Measurements from ENCODE around the gene GRB10.

GRB10 gene

DNA sequence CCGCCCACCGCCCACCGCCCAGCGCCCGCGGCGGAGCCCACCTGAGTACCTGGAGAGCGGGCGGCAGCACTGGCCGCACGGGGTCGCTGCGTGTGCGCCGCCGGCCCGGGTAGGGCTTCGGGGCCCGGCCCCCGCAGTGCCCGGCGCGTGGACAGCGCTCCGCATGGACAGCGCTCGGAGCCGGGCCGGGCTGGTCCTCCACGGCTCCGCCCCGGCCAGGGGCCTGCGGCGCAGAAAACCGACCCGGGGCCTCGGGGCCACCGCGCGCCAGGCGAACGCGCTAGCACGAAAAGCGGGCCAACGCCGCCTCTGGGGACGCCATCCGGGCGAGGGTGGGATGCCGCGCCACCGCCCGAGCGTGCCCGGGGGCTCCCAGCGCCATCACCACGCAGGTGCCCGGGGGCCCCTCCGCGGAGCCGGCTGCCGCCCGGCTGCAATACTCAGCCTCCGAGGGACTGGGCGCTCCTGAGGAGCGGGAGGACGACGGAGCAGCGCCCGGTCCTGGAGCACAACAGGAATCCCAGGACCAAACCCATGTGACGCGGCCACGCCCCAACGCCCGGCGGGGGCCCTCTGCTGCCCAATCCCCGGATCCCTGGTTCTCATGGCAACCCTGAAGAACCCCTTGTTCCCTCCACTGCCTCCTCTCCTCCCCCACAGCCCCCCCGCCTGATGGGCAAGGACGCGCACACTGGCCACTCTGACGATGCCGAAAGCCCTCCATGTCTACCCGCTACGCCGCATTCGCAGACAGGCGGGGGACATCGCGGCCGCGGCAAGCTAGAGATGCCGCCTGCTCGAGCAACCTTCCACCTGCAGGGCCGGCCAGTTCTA is at the start of gene GRB10:
Gene GRB10, minus strand, starts transcription at position 522 of the 834 bp plus-strand sequence. CDS start 50,574 bp downstream, outside the sequence.
- peak in 1 of 6 experiments; percentile 30 for DNase-seq

DNA sequence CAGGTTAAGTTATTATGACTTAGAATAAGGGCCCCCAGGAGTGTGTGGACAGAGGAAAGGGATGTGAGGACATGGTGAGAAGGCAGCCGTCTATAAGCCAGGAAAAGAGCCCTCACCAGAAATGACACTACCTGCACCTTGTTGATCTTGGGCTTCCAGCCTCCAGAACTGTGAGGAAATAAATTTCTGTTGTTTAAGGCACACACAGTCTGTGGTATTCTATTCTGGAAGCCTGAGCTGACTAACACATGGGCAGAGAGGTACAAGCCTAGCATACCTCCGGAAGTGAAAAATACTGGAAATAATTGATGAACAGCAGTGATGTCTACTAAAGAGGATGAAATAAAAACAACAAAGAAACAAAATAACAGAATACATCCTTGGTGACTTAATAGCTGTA is 46.1 kb upstream of the GRB10 start:
- DNase-seq: no peak

DNA sequence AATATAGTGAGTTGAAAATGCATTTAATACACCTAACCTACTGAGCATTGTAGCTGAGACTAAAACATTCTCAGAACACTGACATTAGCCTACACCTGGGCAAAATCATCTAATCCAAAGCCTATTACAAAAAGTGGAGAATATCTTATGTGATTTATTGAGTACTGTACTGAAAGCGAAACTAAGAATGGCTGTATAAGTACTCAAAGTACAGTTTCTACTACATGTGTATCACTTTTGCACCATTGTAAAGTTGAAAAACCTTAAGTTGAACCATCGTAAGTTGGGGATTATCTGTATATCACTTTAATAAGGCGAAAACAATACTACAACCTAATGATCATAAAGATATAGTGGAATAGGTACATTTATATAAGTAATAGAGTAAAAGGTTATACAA is 45.4 kb upstream of the GRB10 start:
- DNase-seq: no peak

DNA sequence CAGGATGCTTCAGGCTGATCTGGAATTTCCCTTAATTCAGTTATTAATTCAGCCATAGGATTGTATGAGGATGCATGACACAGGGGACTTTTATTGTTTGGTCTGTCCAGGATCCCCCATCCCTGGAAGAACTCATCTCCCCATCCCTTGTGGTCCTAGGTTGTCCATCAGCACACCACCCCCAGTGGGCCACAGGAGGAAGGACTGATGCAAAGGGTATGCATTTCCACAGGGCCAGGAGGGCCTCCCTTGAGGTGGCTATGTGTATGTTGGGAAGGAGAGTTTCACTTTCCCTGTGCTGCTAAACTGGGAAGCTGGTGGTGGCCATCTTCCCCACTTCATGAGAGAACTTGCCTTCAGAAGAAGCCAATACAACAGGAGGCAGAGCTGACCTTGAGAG is 44.6 kb upstream of the GRB10 start:
- DNase-seq: no peak

DNA sequence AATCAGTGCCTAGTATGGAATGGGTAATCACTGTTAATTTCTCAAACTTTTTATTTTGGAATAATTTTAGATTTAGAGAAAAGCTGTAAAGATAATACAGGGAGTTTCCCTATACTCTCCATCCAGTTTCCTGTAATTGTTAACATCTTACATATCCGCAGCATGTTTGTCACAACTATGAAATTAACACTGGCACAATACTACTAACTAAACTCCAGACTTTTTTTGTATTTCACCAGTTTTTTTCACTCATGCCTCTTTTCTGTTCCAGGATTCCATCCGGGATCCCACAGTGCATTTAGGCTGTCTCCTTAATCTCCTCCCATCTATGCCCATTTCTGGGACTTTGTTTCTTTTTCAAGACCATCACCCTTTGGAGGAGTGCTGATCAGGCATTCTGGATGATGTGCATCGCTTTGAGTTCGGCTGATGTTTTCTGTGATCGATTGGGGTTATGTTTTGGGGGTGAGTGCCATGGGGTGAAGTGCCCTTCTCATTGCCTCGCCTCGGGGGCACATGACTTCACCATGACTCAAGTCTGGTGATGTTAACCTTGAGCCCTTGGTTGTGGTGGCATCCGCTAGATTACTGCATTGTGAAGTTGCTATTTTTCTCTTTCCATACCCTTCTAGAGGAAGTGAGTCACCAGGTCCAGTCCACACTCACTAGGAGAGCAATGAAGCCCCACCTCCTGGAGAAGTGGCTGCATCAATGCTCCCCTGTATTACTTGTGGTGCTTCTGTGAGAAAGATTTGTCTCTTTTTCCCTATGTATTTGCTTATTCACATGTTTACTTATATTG is 43.9 kb upstream of the GRB10 start:
- no peak for DNase-seq

DNA sequence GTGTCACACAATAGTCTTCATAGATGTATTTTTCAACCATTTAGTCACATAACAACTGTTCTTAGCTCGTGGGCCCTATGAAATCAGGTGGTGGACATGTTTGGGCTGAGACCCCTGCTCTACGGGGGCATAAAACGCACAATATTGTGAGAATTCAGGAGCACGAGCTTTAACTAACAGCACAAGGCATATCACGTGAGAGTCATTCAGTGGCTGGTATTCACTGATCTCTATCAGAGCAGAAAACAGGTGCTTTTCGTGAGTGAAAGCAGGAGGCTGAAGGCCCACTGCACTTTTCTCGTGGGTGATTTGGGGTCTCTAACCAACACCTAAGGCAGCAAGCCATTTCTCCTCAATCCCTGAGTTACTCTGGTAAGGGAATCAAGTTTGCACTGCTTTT is 42.8 kb upstream of the GRB10 start:
- no peak for DNase-seq

DNA sequence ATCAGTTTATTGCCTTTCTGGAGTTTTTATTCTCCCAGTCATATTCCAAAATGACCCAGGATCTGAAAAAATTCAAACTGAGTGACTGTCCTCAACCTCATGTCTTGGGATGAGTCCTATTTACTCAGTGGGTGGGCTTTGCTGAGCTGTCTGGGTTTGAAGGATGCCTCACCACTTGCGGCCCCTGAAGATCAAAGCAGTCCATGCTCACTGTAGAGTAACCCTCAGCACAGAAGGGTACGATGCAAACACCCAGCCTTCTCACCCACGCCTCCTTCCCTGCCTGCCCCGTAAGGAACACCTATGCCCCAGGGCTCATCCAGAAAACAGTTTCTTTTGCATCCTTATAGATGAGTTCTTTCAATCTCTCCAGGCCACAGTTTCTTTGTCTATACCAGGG is 42.2 kb upstream of the GRB10 start:
- no peak for DNase-seq

DNA sequence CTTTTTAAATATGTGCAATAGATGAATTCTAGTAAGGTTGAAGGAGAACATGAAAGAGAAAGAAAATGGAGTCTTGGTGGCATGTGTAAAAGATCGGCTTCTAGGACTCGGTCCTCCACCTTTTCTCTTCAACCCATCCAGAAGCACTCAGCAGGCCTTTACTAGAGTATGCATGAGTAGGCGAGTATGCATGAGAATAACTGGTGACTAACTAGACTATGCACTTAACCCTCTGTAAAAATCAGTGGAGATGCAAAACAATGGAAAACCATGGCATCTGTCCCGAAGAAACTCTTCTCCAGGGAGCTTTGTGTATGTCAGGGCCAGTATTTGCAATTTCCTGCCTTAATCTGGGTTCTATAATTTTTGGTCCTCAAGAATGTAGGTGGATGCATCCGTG is 40.0 kb upstream of the GRB10 start:
- no peak for DNase-seq

DNA sequence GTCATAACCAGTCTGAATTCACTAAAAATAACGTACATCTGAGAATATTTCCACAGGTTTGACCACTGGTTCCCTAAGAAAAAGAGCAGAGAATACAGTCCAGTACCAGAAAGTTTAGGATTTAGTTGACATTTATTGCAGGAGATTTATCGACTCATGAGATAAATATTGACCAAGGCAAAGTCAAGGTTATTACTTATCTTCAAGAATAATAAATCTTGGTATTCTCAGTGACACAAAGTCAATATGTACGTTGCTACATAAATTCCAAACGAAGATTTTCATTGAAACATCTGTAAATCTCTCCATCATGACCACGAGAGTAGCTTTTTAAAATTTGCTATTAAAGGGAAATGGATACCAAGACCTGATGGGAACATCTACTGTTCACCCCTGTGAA is 39.4 kb upstream of the GRB10 start:
- no peak for DNase-seq

DNA sequence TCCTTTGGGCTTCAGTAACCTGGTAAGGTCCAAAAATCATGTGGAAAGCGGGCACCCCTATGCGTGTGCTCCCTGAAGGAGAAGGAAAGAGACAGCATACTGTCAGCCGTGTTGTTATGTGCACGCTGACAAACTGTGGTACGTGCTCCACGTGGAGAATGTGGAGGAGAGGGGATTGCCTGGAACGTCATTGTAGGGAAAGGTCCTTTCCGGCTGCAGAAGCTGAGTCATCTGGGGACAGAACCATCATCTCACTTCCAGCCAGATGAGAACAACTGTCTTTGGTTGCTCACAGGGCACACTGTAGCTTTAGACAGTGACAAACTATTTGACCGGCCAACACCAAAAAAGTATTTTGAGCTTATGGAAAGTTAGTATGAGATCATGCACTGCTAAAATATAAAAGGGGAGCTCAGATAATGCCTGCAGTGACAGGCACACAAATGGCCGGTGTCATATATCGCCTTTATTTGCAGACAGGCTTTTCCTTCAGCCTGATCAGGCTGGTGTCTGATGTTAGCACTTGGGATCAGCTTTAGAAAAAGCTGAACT is 38.8 kb upstream of the GRB10 start:
- DNase-seq: no peak

DNA sequence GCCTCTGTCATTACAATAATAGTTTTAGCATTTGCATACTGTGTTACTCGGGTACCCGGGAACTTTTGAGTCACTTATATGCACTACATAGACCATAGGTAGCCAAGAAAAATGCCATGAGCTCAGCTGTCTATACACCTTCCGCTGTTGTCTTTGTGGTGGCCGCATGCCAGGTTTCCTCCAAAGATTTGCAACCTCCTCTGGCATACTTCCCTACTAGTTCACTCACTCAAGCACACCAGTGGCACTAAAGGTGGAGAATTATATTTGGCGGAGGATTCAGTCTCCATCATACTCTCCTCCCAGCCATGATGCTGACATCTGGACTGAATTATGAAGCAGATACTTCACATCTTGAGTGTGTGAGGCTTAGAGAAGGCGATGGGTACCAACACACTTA is 35.6 kb upstream of the GRB10 start:
- DNase-seq: no peak

DNA sequence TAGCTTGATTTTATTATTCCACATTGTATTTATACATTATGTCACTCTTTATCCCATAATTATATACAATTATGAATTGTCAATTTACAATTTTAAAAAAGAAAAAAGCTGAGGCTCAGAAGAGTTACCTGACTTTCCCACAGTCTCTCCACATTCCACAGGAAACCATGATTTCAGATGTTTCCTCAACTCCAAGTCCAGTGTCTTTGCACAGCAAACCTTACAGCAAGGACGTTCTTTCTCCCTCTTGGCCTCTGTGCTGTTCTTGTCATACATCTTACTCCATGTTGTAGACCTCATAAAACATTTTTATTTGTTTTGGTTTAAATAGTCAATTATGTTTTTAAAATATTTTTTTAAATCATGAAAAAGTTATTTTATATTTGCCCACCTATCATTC is 34.9 kb upstream of the GRB10 start:
- DNase-seq: no peak

DNA sequence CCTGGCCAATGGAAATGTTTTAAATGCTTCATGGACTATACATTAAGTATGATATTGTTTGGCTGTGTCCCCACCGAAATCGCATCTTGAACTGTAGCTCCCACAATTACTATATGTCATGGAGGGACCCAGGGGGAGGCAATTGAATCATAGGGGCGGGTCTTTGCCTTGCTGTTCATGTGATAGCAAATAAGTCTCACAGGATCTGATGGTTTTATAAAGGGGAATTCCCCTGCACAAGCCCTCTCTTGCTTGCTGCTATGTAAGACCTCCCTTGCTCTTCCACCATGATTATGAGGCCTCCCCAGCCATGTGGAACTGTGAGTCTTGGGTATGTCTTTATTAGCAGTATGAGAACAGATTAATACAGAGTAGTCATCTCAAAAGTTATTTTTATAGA is 32.4 kb upstream of the GRB10 start:
- DNase-seq: no peak

DNA sequence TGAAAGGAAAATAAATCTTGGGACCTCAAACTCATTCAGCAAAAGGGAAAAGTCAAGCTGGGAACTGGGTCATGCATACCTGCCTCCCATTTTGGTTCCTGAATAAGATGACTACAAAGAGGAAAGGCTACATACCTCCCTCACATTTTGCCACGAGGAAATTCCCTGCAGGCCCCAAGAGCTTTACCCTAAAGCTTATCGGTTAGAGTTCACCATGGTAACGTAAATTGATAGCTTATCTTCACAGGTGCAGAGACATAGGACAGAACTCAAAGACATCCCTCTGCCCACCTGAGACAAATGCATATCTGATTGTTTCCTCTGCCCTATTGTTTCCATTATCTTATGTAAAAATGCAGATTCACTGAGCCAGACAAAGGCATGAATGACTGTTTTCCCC is 31.5 kb upstream of the GRB10 start:
- no peak for DNase-seq

DNA sequence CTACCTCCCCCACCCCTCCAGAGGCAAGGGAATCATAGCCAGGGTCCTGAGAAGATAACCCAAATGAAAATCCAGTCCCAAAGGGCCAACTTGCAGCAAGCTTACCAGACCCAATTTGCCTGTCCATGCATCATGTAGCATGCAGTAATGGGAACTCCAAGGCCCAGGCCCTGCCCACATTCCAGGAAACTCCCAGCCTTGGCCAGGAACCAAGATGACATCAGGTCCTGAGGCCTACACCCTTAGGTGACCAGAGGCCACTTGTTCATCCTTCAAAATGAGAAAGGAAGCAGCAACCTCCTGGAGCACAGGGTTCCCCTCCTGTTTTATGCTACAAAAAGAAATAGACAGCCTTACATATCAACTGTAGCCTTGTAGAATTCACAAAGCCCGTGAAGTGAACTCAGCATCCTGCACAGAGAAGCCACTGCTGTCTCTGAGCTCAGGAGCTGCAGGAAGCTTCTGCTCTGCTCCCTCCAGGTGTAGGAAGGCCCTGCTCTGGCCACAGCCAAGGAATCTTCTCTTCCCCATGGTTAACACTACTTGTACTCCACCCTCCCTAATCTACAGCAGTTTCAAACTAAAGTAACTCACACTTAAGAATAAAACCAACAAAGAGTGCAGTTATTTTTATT is 30.3 kb upstream of the GRB10 start:
- no peak for DNase-seq

DNA sequence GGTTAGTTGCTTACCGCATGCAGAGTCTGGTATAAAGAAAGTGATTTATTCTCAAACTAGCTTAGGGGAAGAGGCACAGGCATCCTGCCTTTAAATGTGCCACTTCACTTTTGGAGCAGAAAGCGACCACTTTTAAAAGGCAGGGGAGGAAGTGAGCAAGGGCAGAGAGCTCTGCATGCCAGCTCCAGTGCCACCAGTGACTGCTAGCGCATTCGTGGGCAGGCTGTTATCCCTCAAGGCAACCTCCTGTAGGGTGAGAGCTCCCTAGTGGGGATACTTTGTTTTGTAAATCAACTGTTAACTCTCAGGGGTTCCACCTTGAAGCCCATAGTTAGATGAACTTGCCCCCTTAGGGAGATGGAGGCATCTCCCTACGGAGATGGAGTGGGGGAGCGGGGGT is 29.4 kb upstream of the GRB10 start:
- no peak for DNase-seq

DNA sequence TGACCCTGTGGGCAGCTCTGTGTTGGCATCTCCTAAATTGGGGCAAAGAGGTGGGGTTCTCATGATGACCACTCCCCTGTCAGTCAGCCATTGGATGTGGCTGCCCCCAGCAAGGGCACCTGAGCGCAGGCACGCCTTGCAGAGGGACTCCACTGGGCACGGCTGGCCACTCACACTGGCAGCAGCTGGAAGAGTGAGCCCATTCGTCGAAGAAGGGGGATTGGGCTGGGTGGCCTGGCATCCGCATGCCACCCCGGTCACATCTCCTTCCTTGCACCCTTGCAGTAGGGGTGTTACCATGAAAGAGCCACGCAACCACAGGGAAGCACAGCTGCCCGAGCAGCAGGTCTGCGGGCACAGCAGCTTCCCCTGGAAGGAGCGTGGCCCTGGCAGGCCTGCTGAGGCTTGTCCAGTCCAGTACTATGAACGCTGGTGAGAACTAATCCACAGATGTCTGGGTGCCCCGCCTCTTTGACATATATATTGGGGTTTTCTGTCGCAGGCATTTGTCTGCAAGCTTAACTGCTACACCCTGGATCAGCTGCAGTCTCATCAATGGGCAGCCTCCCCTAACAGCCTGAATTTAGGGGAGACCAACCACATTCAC is 25.7 kb upstream of the GRB10 start:
- no peak for DNase-seq

DNA sequence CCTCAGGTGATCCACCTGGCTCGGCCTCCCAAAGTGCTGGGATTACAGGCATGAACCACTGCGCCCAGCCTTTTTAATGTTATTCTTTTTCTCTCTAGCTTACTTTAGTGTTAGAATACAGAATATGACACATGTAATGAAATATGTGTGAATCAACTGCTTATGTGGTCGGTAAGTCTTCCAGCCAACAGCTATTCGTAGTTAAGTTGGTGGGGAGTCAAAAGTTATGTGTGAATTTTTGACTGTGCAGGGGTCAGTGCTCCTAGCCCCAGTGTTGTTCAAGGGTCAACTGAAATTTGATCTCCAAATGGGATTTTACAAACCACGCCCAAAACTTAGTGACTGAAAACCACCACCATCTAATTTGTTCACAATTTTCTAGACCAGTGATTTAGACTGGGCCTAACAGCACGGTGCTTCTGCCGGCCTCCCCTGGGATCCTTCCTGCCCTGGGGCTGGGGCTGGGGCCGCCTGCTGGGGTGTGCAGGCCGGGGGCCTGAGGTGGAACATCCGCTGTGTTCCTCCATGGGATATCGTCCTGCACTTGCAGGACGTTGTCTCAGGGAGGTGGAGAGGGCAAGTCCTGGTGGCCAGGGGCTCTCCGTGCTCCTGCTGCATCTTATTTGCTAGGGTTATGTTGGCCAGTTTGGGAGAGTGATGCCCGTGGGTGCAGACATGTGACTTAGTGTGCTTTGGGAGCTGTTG is 24.5 kb upstream of the GRB10 start:
- DNase-seq: no peak

DNA sequence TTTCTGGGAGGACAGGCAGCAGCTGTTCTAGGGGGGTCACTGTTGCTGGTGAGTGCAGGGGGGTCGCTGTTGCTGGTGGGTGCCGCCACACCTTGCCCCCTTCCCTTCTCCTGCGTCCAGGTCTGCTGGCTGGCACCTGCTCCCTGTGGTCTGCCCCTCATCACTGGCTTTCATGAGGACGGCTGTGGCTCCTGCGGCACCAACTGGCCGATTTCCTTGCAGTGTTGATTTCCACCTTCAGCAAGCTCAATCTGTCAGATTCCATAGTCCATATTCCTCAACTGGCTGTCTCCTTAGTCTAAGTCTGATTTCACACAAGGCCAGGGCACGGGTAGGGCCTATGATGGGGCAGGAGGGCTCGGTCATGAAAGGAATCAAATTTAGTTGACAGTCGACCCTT is 23.4 kb upstream of the GRB10 start:
- no peak for DNase-seq

DNA sequence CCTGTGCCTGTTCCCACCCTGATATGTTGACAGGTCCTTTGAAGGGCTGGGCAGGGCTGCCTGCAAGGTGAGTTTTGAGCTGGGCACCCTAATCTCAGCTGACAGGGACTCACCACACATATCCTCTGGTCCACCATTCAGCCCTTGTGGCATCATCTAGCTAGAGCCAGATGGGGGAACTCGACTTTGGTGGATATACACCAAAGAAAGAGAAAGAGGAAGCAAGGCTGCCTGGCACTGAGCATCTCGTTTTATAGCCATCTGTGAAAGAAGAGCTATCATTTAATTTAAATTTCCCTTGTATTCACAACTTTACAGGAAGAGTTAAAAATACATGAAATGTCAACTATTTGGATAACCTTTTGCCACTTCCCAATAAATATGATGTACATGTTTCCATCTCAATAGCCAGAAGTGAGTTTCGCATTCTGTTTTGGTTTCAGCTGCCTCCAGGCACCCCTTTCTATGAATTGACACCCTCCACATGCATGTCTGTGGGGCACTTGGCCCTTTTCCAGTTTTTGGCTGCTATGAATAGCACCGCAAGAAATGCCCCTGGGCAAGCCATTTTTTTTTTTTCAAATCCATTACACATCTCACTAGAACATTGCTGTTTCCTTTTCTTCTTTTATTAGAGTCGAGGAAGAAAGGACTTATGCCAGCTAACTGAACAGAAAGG is 22.9 kb upstream of the GRB10 start:
- no peak for DNase-seq
